ENCODE measurements around the gene SYNE2.

The SYNE2 gene

GRCh38 chr14:63912286-63912685, 59.5 kb downstream of the SYNE2 start:
- TF ChIP-seq CTCF (IDR thresholded peaks at IDR 0.05; ENCODE audit: low read depth, low read length): no peak
- no peak overlapping the region for H3K4me3 ChIP-seq (ENCODE audit: low read depth, low read length)

GRCh38 chr14:63918411-63918810, 65.6 kb downstream of the SYNE2 start:
- H3K4me3 ChIP-seq (ENCODE audit: low read depth, low read length): no peak overlapping the region
- no peak for TF ChIP-seq CTCF (IDR thresholded peaks at IDR 0.05; ENCODE audit: low read depth, low read length)

GRCh38 chr14:63922696-63923421, 70.1 kb downstream of the SYNE2 start:
- no peak for TF ChIP-seq CTCF (IDR thresholded peaks at IDR 0.05; ENCODE audit: low read depth, low read length)
- no peak overlapping the region for H3K4me3 ChIP-seq (ENCODE audit: low read depth, low read length)

- no peak for TF ChIP-seq CTCF (IDR thresholded peaks at IDR 0.05; ENCODE audit: low read depth, low read length)
- H3K4me3 ChIP-seq (ENCODE audit: low read depth, low read length): no peak overlapping the region
Observed at GRCh38 chr14:63923422-63923752, 70.6 kb downstream of the SYNE2 start.

GRCh38 chr14:63924375-63924774, 71.6 kb downstream of the SYNE2 start:
- no peak for TF ChIP-seq CTCF (IDR thresholded peaks at IDR 0.05; ENCODE audit: low read depth, low read length)
- H3K4me3 ChIP-seq (ENCODE audit: low read depth, low read length): no peak overlapping the region

GRCh38 chr14:63926641-63927040, 73.8 kb downstream of the SYNE2 start:
- TF ChIP-seq CTCF (IDR thresholded peaks at IDR 0.05; ENCODE audit: low read depth, low read length): no peak
- H3K4me3 ChIP-seq (ENCODE audit: low read depth, low read length): no peak overlapping the region

GRCh38 chr14:63928744-63929174, 76.0 kb downstream of the SYNE2 start:
- H3K4me3 ChIP-seq (ENCODE audit: low read depth, low read length): no peak overlapping the region
- TF ChIP-seq CTCF (IDR thresholded peaks at IDR 0.05; ENCODE audit: low read depth, low read length): no peak

Data from WI38 (cell line).